ENCODE measurements around the gene GTF3C5. TPM values are rescaled to one million over a fixed set of nuclear protein-coding genes. Genes with fewer than 3 reads are reported as not detected.

The GTF3C5 gene
- total and polyA plus RNA-seq, 10 of the 15 experiments (the other 5 are each of a cell fraction or from before 2014, with no cell fraction given) = 2.2 to 81.1 (median 68.7) TPM

- DNase-seq (ENCODE audit: low read depth, low spot score) (no peak), ATAC-seq (no peak), FAIRE-seq (no peak)
- TF ChIP-seq RCOR1 (conservative IDR thresholded peaks at IDR 0.05; ENCODE audit: low read depth, low read length) = no peak
- no peak for TF ChIP-seq ZNF687 (IDR thresholded peaks at IDR 0.05)
- TF ChIP-seq ESRRA (IDR thresholded peaks at IDR 0.05; ENCODE audit: low read length) = no peak
- no peak for TF ChIP-seq CHD2 (IDR thresholded peaks at IDR 0.05; ENCODE audit: borderline replicate concordance, low read depth, low read length)
- no peak for TF ChIP-seq STAT3 (IDR thresholded peaks at IDR 0.05; ENCODE audit: low read depth, low read length)
- no peak for TF ChIP-seq CTCF (IDR thresholded peaks at IDR 0.05 in 2 of 3, conservative IDR thresholded peaks at IDR 0.05 in 1 of 3; ENCODE audit: control insufficient read depth in 2 of 3, extremely low read depth in 1 of 3, insufficient read depth in 1 of 3, low read depth in 3 of 3, low read length in 3 of 3)
- TF ChIP-seq, protein P1, sequence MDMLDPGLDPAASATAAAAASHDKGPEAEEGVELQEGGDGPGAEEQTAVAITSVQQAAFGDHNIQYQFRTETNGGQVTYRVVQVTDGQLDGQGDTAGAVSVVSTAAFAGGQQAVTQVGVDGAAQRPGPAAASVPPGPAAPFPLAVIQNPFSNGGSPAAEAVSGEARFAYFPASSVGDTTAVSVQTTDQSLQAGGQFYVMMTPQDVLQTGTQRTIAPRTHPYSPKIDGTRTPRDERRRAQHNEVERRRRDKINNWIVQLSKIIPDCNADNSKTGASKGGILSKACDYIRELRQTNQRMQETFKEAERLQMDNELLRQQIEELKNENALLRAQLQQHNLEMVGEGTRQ (IDR thresholded peaks at IDR 0.05; ENCODE audit: borderline replicate concordance, low read depth, low read length) = no peak
- TF ChIP-seq FOS (IDR thresholded peaks at IDR 0.05; ENCODE audit: borderline replicate concordance, extremely low read depth, insufficient read length) = no peak
- no peak for TF ChIP-seq CEBPB (IDR thresholded peaks at IDR 0.05; ENCODE audit: borderline replicate concordance in 1 of 2, low read depth in 2 of 2, low read length in 2 of 2)
- TF ChIP-seq, protein P2, sequence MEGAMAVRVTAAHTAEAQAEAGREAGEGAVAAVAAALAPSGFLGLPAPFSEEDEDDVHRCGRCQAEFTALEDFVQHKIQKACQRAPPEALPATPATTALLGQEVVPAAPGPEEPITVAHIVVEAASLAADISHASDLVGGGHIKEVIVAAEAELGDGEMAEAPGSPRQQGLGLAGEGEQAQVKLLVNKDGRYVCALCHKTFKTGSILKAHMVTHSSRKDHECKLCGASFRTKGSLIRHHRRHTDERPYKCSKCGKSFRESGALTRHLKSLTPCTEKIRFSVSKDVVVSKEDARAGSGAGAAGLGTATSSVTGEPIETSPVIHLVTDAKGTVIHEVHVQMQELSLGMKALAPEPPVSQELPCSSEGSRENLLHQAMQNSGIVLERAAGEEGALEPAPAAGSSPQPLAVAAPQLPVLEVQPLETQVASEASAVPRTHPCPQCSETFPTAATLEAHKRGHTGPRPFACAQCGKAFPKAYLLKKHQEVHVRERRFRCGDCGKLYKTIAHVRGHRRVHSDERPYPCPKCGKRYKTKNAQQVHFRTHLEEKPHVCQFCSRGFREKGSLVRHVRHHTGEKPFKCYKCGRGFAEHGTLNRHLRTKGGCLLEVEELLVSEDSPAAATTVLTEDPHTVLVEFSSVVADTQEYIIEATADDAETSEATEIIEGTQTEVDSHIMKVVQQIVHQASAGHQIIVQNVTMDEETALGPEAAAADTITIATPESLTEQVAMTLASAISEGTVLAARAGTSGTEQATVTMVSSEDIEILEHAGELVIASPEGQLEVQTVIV (IDR thresholded peaks at IDR 0.05; ENCODE audit: borderline replicate concordance, partially characterized antibody) = no peak
- no peak for TF ChIP-seq SMAD5 (IDR thresholded peaks at IDR 0.05; ENCODE audit: low read depth)
- no peak for TF ChIP-seq JUND (IDR thresholded peaks at IDR 0.05; ENCODE audit: low read depth, low read length)
- TF ChIP-seq SREBF1 (IDR thresholded peaks at IDR 0.05; ENCODE audit: low read length) = no peak
- TF ChIP-seq SPI1 (IDR thresholded peaks at IDR 0.05; ENCODE audit: borderline replicate concordance, insufficient read depth, low read depth, low read length) = no peak
- no peak for TF ChIP-seq SMAD1 (IDR thresholded peaks at IDR 0.05; ENCODE audit: low read depth, partially characterized antibody)
- H3K36me3 ChIP-seq (ENCODE audit: control insufficient read depth in 2 of 2, insufficient read depth in 2 of 2, low read length in 1 of 2) = no peaks in the 10 kb centered on the region
- no peak overlapping the region for H3K27ac ChIP-seq (ENCODE audit: control insufficient read depth, insufficient read depth)
- POLR2A ChIA-PET = interaction anchor here (1.5 kb wide), 1 partner anchor 46 kb away, joined by 3 read pairs; the partner anchor contains the start of gene GTF3C5
- no peaks in the 10 kb centered on the region for H3K9me3 ChIP-seq (replicated peaks; ENCODE audit: control insufficient read depth, insufficient read depth, low read length)
- H3K4me3 ChIP-seq = no peak overlapping the region
- SMC1A ChIA-PET (ENCODE audit: uncharacterized antibody, unreplicated experiment) = no interaction called here
- RAD21 ChIA-PET (ENCODE audit: unreplicated experiment) = no interaction called here
- H4K20me1 ChIP-seq (ENCODE audit: control insufficient read depth, insufficient read depth) = no peaks in the 10 kb centered on the region
- no TSS peak for BruUV-seq (replicated peaks)
- H2AFZ ChIP-seq (ENCODE audit: control insufficient read depth, low read depth, low read length) = no peak overlapping the region
- no peaks in the 10 kb centered on the region for H3K4me1 ChIP-seq (ENCODE audit: control insufficient read depth, insufficient read depth, low read length)
- H3K9ac ChIP-seq (ENCODE audit: control insufficient read depth, insufficient read depth, low read length) = no peak overlapping the region
- H3K4me2 ChIP-seq (ENCODE audit: control insufficient read depth, insufficient read depth) = no peak overlapping the region
- intact Hi-C loops (cut with micrococcal nuclease; ENCODE audit: unreplicated experiment) = no loop called here
- no peaks in the 10 kb centered on the region; a peak in 1 of 4 replicates for H3K27me3 ChIP-seq (replicated peaks in 1 of 2; ENCODE audit: control insufficient read depth in 2 of 2, insufficient read depth in 2 of 2, low read length in 1 of 2)
- no peaks in the 10 kb centered on the region for H3K79me2 ChIP-seq (ENCODE audit: control insufficient read depth, insufficient read depth, low read length)
- CTCF ChIA-PET = interaction anchor here (1.1 to 1.3 kb wide), 2 partner anchors 23 to 68 kb away, joined by 3 read pairs; no protein-coding TSS in a partner anchor
- 38% methylated on average over 4 of the region's 4 CpGs for WGBS (ENCODE audit: insufficient coverage, insufficient replicate concordance, low lambda C conversion rate, missing lambda C conversion rate)
- in situ Hi-C loops (cut with MboI) = no loop called here
Measured at GRCh38 chr9:133076691-133077090, 45.9 kb downstream of the GTF3C5 start.
